ENCODE data around the gene RFESD. TPM values are rescaled to one million over a fixed set of nuclear protein-coding genes. Genes with fewer than 3 reads are reported as not detected.

The RFESD gene
- total RNA-seq, result 1.3 and 7.1 TPM in 2 replicates

GRCh38 chr5:95646569-95647431 is at the start of gene RFESD:
RFESD (plus strand) TSS chr5:95646777; CDS start chr5:95652272, 5,495 bp downstream.

GRCh38 chr5:95620030-95620869 is 26.3 kb upstream of the RFESD start, which contains the start of gene GPR150:
GPR150 (plus strand) TSS chr5:95620087; CDS start chr5:95620276, 189 bp downstream.

GRCh38 chr5:95682891-95683290 is 36.3 kb downstream of the RFESD start, which contains the start of gene SPATA9:
SPATA9 (minus strand) TSS chr5:95682991; CDS start chr5:95682854, 137 bp downstream.

Other genes starting within 250 kb of the RFESD start
- gene SKIC3, start 91.8 kb upstream of the RFESD start, total RNA-seq, result 36.7 and 45.3 TPM in 2 replicates
- 11.1 and 14.9 TPM in 2 replicates for gene ARSK, start 91.7 kb upstream of the RFESD start, total RNA-seq
- 0.80 and 1.0 TPM in 2 replicates for gene GPR150, start 26.7 kb upstream of the RFESD start, total RNA-seq
- not detected in 2 replicates for gene SPATA9, start 36.2 kb downstream of the RFESD start, total RNA-seq
- 117 and 224 TPM in 2 replicates for gene RHOBTB3, start 84.6 kb downstream of the RFESD start, total RNA-seq
- 149 and 174 TPM in 2 replicates for gene GLRX, start 175.9 kb downstream of the RFESD start, total RNA-seq